Activated B cell treated with CpG ODN at 0.5 μM for 24 hours (primary cell): ENCODE results near the gene BIK. TPM values are rescaled to one million over a fixed set of nuclear protein-coding genes. Genes with fewer than 3 reads are reported as not detected.

Source experiments
- ATAC-seq: fragments of 200-7000 bp; cut with Tn5 transposase; one replicate; pipeline ENCODE4 v1.10.0; 2021; ENCODE audit warnings: low read depth, mild to moderate bottlenecking, moderate library complexity
- CTCF ChIA-PET: fragments of 350-600 bp; sonication (Branson Sonifier 250); formaldehyde crosslinking; loops from one replicate; lab custom pipeline; 2021; ENCODE audit warnings: antibody characterized with exemption; lab: Charles Lee
- POLR2A ChIA-PET: fragments of 350-600 bp; sonication (Branson Sonifier 250); formaldehyde crosslinking; loops from one replicate; lab custom pipeline; 2021; ENCODE audit warnings: antibody characterized with exemption; lab: Charles Lee
- DNase-seq: peaks from one replicate; pipeline ENCODE4 v3.0.0; 2022
- H3K27ac Mint-ChIP-seq: one replicate; pipeline ENCODE4 v1.8.0; 2020; ENCODE audit warnings: mixed read lengths
- H3K27me3 Mint-ChIP-seq: one replicate; pipeline ENCODE4 v1.8.0; 2021; ENCODE audit warnings: mixed read lengths
- H3K36me3 Mint-ChIP-seq: one replicate; pipeline ENCODE4 v1.8.0; 2021; ENCODE audit warnings: low read depth, mixed read lengths
- H3K4me1 Mint-ChIP-seq: one replicate; pipeline ENCODE4 v1.8.0; 2021; ENCODE audit warnings: mixed read lengths
- H3K4me3 Mint-ChIP-seq: one replicate; pipeline ENCODE4 v1.8.0; 2020; ENCODE audit warnings: mild to moderate bottlenecking, mixed read lengths
- H3K9me3 Mint-ChIP-seq: one replicate; pipeline ENCODE4 v1.8.0; 2020; ENCODE audit warnings: mixed read lengths
- intact Hi-C: fragments of 100-400 bp; cut with micrococcal nuclease; formaldehyde crosslinking; loops from one replicate; pipeline ENCODE4 v1.15.1; 2024
- total RNA-seq: library from RNA; stranded (reverse); gene quantifications from 2 replicates; pipeline ENCODE4 v1.2.3, GENCODE V29; 2022
- TF ChIP-seq, protein P1 (sequence below): fragments of 200-600 bp; IDR thresholded peaks from one replicate; pipeline ENCODE4 v1.8.0; 2022; ENCODE audit warnings: antibody characterized with exemption, mild to moderate bottlenecking

BIK gene
- total RNA-seq, 1 donor from 2014 or later, result 2.6 TPM

DNA sequence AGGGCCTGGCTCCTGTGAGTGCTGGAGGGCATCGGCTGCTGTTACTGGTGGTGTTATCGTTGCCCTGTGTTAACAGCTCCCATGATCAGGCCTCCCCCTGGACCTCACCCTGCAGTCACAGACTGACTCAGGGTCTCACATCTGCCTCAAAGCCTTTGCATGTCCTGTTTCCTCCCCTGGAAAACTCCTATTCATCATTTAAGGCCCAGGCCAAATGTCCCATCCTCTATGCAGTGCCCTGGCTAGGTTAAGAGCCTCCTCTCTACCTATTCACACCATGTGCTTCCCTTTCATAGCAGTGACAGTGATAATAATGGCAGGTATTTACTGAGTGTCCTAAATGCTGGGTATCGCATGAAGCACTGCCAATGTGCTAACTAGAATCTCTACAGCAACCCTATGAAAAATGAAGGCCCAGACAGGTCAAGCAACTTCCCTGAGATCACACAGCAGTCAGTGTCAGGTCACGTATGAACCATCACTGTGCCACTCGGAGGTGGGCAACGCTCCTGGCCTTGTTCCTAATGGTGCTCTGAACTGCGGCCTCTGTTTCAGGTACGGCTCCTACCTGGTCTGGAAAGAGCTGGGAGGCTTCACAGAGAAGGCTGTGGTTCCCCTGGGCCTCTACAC lies 50.1 kb downstream of the BIK start:
- peaks cover 19% of the 10 kb centered on the region for H3K4me1 Mint-ChIP-seq
- ChIA-PET POLR2A (no interaction called here), CTCF (no interaction called here)
- H3K36me3 Mint-ChIP-seq, result peaks cover 2% of the 10 kb centered on the region
- H3K27me3 Mint-ChIP-seq, result no peaks in the 10 kb centered on the region
- H3K27ac Mint-ChIP-seq, result no peak overlapping the region
- no peaks in the 10 kb centered on the region for H3K9me3 Mint-ChIP-seq
- H3K4me3 Mint-ChIP-seq, result no peak overlapping the region
- ATAC-seq, result no peak
- DNase-seq, result no peak
- intact Hi-C loops, result no loop called here
- TF ChIP-seq, protein P1, sequence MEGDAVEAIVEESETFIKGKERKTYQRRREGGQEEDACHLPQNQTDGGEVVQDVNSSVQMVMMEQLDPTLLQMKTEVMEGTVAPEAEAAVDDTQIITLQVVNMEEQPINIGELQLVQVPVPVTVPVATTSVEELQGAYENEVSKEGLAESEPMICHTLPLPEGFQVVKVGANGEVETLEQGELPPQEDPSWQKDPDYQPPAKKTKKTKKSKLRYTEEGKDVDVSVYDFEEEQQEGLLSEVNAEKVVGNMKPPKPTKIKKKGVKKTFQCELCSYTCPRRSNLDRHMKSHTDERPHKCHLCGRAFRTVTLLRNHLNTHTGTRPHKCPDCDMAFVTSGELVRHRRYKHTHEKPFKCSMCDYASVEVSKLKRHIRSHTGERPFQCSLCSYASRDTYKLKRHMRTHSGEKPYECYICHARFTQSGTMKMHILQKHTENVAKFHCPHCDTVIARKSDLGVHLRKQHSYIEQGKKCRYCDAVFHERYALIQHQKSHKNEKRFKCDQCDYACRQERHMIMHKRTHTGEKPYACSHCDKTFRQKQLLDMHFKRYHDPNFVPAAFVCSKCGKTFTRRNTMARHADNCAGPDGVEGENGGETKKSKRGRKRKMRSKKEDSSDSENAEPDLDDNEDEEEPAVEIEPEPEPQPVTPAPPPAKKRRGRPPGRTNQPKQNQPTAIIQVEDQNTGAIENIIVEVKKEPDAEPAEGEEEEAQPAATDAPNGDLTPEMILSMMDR, result no peak

DNA sequence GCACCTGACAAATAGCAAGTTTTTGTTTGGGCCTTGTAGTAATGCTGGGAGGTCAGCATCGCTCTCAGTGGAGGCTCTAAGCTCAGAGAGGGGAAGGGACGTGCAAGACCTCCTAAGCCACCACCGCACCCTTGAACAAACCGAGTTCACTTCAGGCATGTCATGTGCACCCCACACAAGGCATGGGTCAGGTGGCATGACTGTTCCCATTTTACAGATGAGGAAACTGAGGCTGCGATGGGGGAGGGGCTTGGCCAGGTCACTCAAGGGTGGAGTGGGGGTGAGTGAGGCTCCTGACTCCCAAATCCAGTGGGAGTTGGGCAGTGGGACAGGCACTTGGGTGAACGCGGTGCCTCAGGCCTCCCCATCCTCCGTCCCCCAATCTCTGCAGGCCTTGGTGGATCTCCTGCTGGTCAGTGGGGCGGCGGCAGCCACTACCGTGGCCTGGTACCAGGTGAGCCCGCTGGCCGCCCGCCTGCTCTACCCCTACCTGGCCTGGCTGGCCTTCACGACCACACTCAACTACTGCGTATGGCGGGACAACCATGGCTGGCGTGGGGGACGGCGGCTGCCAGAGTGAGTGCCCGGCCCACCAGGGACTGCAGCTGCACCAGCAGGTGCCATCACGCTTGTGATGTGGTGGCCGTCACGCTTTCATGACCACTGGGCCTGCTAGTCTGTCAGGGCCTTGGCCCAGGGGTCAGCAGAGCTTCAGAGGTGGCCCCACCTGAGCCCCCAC lies 52.0 kb downstream of the BIK start:
- Mint-ChIP-seq H3K4me3 (no peak overlapping the region), H3K36me3 (peaks cover 7% of the 10 kb centered on the region), H3K27me3 (no peaks in the 10 kb centered on the region), H3K27ac (no peak overlapping the region), H3K9me3 (no peaks in the 10 kb centered on the region), H3K4me1 (peaks cover 14% of the 10 kb centered on the region)
- TF ChIP-seq, protein P1, result no peak
- CTCF ChIA-PET, result no interaction called here
- no peak for ATAC-seq
- intact Hi-C loops, result no loop called here
- no peak for DNase-seq
- POLR2A ChIA-PET, result no interaction called here

DNA sequence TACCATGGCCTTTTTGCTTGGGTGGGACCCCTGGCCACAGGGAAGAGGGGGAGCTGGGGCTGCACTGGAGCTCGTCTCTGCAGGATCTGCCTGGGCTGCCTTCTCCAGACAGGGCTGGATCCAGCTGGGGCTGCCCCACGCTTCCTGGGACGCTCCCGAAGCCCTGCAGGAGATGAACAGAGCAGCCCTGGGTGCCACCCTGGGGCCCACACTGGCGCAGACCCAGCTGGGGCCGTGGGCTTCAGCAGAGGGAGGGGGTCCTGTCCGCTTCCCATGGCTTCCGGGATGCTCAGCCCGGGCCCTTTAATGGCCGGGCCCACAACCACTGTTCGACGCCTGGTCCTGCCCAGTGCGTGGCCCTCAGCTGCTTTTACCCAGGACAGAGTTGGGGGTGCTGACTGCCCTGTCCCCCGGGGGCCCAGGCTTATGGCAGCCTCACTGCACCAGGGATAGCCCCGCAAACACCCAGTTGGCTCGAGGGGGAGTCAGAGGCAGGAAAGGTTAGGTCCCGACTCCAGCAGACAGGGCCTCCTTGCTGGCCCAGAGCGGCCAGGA lies 52.8 kb downstream of the BIK start:
- ATAC-seq, result no peak
- ChIA-PET POLR2A (no interaction called here), CTCF (no interaction called here)
- Mint-ChIP-seq H3K9me3 (no peaks in the 10 kb centered on the region), H3K4me3 (no peak overlapping the region), H3K36me3 (peaks cover 13% of the 10 kb centered on the region), H3K27me3 (no peaks in the 10 kb centered on the region), H3K27ac (no peak overlapping the region), H3K4me1 (peaks cover 14% of the 10 kb centered on the region)
- TF ChIP-seq, protein P1, result no peak
- intact Hi-C loops, result no loop called here
- no peak for DNase-seq

DNA sequence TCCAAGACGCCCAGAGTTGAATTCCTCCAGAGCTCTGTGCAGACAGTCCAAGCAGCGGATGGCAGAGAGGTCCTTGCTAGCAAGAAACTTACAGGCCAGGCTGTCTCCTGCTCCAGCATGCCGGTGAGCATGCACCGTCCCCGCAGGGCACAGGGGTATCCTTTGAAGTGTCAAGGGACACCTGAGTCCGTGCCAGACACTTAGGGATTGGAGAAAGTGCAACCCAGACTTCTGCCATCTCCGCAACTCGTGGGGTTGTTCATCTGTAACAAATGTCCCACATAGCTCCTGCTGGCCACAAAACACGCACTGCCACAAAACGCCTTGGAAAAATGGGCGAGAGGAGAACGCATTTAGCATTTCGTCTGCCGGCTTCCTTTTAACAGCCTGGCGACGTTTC lies 54.1 kb downstream of the BIK start:
- CTCF ChIA-PET, result no interaction called here
- H3K27ac Mint-ChIP-seq, result no peak overlapping the region
- no peaks in the 10 kb centered on the region for H3K9me3 Mint-ChIP-seq
- DNase-seq (no peak), ATAC-seq (no peak)
- no peak overlapping the region for H3K4me3 Mint-ChIP-seq
- POLR2A ChIA-PET, result interaction anchor here (1.0 kb wide), 1 partner anchor 20 kb away, joined by 4 read pairs; no protein-coding TSS in a partner anchor
- TF ChIP-seq, protein P1, result no peak
- H3K27me3 Mint-ChIP-seq, result no peaks in the 10 kb centered on the region
- H3K36me3 Mint-ChIP-seq, result peaks cover 20% of the 10 kb centered on the region
- H3K4me1 Mint-ChIP-seq, result peaks cover 11% of the 10 kb centered on the region
- intact Hi-C loops, result no loop called here
